GM12864 (cell line): ENCODE data around the gene BCAR1.
"Not testable (repeated sequence)": the region's sequence is repeated elsewhere in the genome, so short reads cannot be mapped to it uniquely, and the experiment has no call there.

Experiments
- DNase-seq: peaks from one replicate; pipeline ENCODE4 v3.0.0-alpha.2; 2011; ENCODE audit warnings: low read depth
- H3K4me3 ChIP-seq: 2 replicates; pipeline ENCODE4 v1.5.1; 2011; ENCODE audit warnings: mild to moderate bottlenecking, low read depth, low read length, control low read depth
- CTCF ChIP-seq: IDR thresholded peaks from 2 replicates; pipeline ENCODE4 v1.5.1; 2011; ENCODE audit warnings: low read depth, mild to moderate bottlenecking, moderate library complexity, low read length, control low read depth, inconsistent platforms; ENCODE audit errors: missing control alignments

Gene BCAR1

DNA sequence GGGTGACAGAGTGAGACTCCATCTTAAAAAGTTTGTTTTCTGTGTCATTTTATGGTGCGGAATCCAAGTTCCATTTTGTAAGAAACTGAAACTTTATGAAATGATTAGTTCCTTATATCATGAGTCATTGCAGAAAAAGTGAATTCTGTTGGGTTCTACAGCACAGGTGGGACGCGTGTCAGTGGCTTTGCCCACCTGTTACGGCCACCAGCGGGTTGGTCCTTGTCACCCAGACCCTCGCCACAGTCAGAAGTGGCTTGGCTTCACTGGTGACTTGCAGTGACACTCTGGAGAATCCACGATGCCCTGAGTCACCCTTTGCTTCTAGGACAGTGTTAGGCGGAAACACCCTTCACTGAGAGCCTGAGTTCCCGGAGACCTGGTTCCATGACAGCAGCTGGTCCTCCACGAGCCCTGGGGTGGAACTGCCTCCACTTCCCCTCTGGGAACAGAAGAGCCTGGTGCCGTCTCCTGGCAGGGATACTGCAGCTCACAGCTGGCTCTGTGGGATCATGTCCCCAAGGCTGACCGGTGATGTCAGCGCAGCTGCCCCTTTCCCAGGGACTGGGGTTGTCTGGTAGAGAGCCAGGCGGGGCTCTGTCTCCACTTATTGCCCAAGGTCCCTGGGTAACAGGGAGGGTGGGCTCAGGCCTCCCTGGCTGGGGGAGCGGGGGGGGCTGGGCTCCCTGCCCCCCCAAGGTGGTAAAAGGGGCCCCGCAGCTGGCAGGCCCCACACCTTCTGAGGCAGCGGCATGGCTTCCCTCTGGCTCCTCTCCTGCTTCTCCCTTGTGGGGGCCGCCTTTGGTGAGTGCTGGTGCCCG is 33.0 kb downstream of the BCAR1 start, which contains the start of gene CTRB1:
TSS of gene CTRB1 (plus strand) at position 733 of the 821 bp plus-strand sequence. CDS start at position 753, 20 bp downstream.
- TF ChIP-seq CTCF: no peak
- H3K4me3 ChIP-seq: no peak within 1 kb of the TSS
- peak; percentile 41 for DNase-seq

GRCh38 chr16:75217389-75217851 is 34.0 kb downstream of the BCAR1 start:
- no peak overlapping the region for H3K4me3 ChIP-seq
- TF ChIP-seq CTCF: no peak
- DNase-seq: no peak

DNA sequence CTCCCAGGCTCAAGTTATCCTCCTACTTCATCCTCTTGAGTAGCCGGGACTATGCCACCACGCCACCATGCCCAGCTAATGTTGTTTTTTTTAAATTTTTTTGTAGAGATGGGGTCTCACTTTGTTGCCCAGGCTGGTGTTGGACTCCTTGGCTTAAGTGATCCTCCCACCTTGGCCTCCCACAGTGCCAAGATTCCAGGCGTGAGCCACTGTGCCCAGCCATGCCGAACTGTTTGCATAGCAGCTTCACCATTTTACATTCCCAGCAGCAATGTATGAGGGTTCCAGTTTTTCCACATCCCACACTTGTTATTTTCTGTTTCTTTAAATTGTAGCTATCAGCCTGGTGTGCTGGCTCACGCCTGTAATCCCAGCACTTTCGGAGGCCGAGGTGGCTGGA is 34.8 kb downstream of the BCAR1 start:
- DNase-seq: no peak
- no peak for TF ChIP-seq CTCF
- no peak overlapping the region for H3K4me3 ChIP-seq

DNA sequence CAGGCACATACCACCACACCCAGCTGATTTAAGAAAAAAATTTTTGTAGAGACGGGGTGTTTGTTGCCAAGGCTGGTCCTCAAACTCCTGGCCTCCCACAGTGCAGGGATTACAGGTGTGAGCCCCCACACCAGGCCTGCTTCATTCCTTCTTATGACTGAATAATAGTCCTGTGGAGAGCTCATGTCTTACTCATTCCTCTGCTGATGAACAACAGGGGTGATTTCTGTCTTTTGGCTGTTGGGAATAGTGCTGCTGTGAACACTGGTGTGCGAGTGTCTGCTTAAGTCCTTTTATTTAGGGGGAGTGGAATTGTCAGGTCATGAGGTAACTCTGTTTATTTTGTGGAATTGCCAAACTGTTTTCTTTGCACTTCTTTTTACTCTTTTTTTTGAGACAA is 35.3 kb downstream of the BCAR1 start:
- DNase-seq: no peak
- no peak for TF ChIP-seq CTCF
- H3K4me3 ChIP-seq: no peak overlapping the region

GRCh38 chr16:75211286-75211685 is 40.1 kb downstream of the BCAR1 start:
- not testable (repeated sequence) for H3K4me3 ChIP-seq, DNase-seq

DNA sequence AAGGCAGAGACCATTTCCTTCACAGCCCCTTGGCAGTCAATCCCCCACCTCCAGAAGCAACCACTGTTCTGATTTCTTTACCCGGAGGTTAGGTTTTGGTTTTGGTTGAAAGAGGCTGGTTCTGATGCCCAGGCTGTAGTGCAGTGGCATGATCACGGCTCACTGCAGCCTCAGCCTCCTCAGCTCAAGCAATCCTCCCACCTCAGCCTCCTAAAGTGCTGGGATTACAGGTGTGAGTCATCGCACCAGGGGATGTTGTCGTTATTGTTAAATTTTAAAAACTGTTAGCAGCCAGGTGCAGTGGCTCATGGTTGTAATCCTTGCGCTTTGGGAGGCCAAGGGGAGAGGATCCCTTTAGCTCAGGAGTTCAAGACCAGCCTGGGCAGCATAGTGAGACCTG is 41.5 kb downstream of the BCAR1 start:
- no peak overlapping the region for H3K4me3 ChIP-seq
- DNase-seq: no peak
- TF ChIP-seq CTCF: no peak

GRCh38 chr16:75209514-75209913 is 41.9 kb downstream of the BCAR1 start:
- H3K4me3 ChIP-seq, DNase-seq: not testable (repeated sequence)

DNA sequence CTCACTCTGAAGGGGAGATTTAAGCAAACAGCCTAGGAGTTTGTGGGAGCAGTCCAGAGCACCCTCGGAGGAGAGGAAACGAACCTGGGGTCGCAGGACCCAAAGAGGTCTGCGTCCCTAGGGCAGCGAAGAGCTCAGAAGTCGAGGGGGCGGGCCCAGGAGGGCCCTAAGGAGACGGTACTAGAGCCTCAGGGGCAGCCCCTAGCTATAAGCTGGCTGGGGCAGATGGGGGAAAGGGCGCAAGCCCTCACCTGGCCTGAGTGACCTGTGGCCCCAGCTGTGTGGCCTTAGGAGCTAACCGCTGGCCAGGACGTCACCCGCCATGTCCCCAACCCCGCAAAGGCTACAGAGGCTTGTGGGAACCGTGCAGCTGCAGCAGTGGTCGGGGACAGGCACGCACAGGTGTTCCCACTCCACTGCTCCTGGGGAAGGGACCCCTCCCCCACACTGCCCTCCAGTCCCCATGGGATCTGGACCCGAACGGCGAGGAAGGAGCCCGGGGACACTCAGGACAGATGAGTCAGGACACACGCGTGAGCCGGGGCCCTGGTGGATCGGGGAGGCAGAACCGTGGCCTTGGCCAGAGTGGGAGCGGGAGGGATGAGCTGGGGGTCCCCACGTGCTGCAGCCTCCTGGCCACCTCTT is 42.4 kb downstream of the BCAR1 start:
- no peak overlapping the region for H3K4me3 ChIP-seq
- no peak for DNase-seq
- TF ChIP-seq CTCF: no peak
